ENCODE data around the gene DYNLT5.

GRCh38 chr1:66775646-66776045 lies 23.4 kb downstream of the DYNLT5 start:
- TF ChIP-seq, protein P1, sequence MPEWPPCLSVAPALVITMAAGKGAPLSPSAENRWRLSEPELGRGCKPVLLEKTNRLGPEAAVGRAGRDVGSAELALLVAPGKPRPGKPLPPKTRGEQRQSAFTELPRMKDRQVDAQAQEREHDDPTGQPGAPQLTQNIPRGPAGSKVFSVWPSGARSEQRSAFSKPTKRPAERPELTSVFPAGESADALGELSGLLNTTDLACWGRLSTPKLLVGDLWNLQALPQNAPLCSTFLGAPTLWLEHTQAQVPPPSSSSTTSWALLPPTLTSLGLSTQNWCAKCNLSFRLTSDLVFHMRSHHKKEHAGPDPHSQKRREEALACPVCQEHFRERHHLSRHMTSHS (tag by site-specific recombination; IDR thresholded peaks at IDR 0.05) = no peak
- no peak for TF ChIP-seq ZNF350 (tag by site-specific recombination; IDR thresholded peaks at IDR 0.05)
- no peak for TF ChIP-seq CTCF (tag by site-specific recombination; IDR thresholded peaks at IDR 0.05)
- TF ChIP-seq ZSCAN16 (tag by site-specific recombination; IDR thresholded peaks at IDR 0.05) = no peak
- TF ChIP-seq ZNF776 (tag by site-specific recombination; IDR thresholded peaks at IDR 0.05; ENCODE audit: borderline replicate concordance) = no peak
- TF ChIP-seq REST (tag by site-specific recombination; IDR thresholded peaks at IDR 0.05) = no peak
- TF ChIP-seq ZNF707 (tag by site-specific recombination; IDR thresholded peaks at IDR 0.05) = no peak
- TF ChIP-seq ZNF514 (tag by site-specific recombination; IDR thresholded peaks at IDR 0.05) = no peak

Measured in HEK293 (cell line).